ENCODE measurements around the gene NPY.

DNA sequence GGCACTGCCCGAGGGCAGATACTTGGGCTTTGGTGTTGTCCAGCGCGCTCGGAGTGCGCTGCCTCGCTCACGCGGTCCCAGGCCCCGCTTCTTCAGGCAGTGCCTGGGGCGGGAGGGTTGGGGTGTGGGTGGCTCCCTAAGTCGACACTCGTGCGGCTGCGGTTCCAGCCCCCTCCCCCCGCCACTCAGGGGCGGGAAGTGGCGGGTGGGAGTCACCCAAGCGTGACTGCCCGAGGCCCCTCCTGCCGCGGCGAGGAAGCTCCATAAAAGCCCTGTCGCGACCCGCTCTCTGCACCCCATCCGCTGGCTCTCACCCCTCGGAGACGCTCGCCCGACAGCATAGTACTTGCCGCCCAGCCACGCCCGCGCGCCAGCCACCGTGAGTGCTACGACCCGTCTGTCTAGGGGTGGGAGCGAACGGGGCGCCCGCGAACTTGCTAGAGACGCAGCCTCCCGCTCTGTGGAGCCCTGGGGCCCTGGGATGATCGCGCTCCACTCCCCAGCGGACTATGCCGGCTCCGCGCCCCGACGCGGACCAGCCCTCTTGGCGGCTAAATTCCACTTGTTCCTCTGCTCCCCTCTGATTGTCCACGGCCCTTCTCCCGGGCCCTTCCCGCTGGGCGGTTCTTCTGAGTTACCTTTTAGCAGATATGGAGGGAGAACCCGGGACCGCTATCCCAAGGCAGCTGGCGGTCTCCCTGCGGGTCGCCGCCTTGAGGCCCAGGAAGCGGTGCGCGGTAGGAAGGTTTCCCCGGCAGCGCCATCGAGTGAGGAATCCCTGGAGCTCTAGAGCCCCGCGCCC lies at the start of gene NPY:
- TF ChIP-seq POLR2AphosphoS5 (IDR thresholded peaks at IDR 0.05), result no peak
- TF ChIP-seq, protein P1, sequence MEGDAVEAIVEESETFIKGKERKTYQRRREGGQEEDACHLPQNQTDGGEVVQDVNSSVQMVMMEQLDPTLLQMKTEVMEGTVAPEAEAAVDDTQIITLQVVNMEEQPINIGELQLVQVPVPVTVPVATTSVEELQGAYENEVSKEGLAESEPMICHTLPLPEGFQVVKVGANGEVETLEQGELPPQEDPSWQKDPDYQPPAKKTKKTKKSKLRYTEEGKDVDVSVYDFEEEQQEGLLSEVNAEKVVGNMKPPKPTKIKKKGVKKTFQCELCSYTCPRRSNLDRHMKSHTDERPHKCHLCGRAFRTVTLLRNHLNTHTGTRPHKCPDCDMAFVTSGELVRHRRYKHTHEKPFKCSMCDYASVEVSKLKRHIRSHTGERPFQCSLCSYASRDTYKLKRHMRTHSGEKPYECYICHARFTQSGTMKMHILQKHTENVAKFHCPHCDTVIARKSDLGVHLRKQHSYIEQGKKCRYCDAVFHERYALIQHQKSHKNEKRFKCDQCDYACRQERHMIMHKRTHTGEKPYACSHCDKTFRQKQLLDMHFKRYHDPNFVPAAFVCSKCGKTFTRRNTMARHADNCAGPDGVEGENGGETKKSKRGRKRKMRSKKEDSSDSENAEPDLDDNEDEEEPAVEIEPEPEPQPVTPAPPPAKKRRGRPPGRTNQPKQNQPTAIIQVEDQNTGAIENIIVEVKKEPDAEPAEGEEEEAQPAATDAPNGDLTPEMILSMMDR (IDR thresholded peaks at IDR 0.05), result no peak

Measured in transverse colon (tissue), 4 donors.